Lower leg skin (tissue), 4 donors: ENCODE measurements around the gene SGCA. TPM values are rescaled to one million over a fixed set of nuclear protein-coding genes. Genes with fewer than 3 reads are reported as not detected.

ENCODE experiments used
- DNase-seq, 2 donors: peaks; one replicate each; pipeline ENCODE4 v3.0.0-alpha.2; 2019; ENCODE audit warnings: low spot score in 2 of 2
- H3K4me3 ChIP-seq: fragments of 200-600 bp; sonication (generic); 2 replicates; pipeline ENCODE4 v1.5.1; 2017; ENCODE audit warnings: mild to moderate bottlenecking, low read depth; ENCODE audit not compliant: poor library complexity, severe bottlenecking
- CTCF ChIP-seq, 3 donors: fragments of 450-650 bp; IDR thresholded peaks; one replicate each; pipeline ENCODE4 v1.5.1; 2016; ENCODE audit warnings: antibody characterized with exemption in 3 of 3, mild to moderate bottlenecking in 3 of 3, moderate library complexity in 2 of 3
- POLR2A ChIP-seq, 2 donors: fragments of 450-650 bp; IDR thresholded peaks; one replicate each; pipeline ENCODE4 v1.6.1; 2016 to 2017; ENCODE audit warnings: antibody characterized with exemption in 2 of 2, mild to moderate bottlenecking in 1 of 2, moderate library complexity in 1 of 2
- WGBS, 2 donors: methylation state at CpG; one replicate each; pipeline ENCODE4 v1.1.5; 2018; 5-methylcytosine and 5-hydroxymethylcytosine counted together
- intact Hi-C: fragments of 100-400 bp; cut with DNase I; formaldehyde crosslinking; loops from one replicate; pipeline ENCODE4 v1.15.0; 2023; ENCODE audit warnings: low total_unique reads
- total RNA-seq, 4 donors: library from RNA; depleted of rRNA; stranded (reverse); fragments of >200 nt; gene quantifications; one replicate each; pipeline ENCODE4 v1.1.0, GENCODE V29; 2016

Gene SGCA
- total RNA-seq, 4 donors from 2014 or later: 1.0 to 9.9 (median 5.6) TPM

- no peak for DNase-seq
- no peak for TF ChIP-seq POLR2A (IDR thresholded peaks at IDR 0.05)
- no peak for TF ChIP-seq CTCF (IDR thresholded peaks at IDR 0.05)
- H3K4me3 ChIP-seq: no peak overlapping the region
- WGBS, 2 donors: 42 to 50% methylated on average over 3 of the region's 3 CpGs
- intact Hi-C loops: no loop called here
Observed at GRCh38 chr17:50217591-50217990, 51.8 kb downstream of the SGCA start.

DNA sequence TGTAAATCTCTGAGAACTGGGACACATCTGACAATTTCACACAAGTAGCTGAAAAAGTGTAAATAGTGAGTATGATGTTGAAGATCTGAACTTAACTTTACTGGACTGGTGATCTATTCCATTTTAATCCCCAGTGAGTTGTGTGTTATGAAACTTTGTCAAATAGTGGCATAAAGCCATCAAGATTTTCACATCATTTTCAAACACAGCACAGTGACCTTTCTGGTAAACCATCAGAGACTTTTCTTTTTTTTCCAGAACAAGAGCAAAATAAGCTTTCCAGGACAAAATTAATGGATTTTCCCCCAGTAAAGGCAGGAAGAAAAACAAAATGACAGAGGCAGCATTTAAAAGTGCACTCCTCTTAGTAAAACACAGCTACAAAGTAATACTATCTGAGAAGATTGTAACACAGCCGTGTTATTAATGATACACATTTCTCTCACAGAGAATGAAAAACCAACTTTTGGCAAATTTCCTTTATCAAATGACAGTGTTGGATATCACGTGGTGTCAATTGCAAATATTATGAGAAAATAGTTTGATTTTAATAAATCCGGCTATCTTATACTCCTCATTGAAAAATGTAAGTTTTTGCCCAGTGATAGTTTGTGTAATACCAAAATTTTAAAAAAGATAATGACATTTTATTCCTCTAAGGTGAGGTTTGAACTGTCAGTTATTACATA lies 52.4 kb downstream of the SGCA start:
- TF ChIP-seq POLR2A (IDR thresholded peaks at IDR 0.05) (no peak), CTCF (IDR thresholded peaks at IDR 0.05) (no peak)
- WGBS, 2 donors: 48 to 49% methylated on average over 3 of the region's 3 CpGs
- intact Hi-C loops: no loop called here
- DNase-seq: no peak
- H3K4me3 ChIP-seq: no peak overlapping the region

DNA sequence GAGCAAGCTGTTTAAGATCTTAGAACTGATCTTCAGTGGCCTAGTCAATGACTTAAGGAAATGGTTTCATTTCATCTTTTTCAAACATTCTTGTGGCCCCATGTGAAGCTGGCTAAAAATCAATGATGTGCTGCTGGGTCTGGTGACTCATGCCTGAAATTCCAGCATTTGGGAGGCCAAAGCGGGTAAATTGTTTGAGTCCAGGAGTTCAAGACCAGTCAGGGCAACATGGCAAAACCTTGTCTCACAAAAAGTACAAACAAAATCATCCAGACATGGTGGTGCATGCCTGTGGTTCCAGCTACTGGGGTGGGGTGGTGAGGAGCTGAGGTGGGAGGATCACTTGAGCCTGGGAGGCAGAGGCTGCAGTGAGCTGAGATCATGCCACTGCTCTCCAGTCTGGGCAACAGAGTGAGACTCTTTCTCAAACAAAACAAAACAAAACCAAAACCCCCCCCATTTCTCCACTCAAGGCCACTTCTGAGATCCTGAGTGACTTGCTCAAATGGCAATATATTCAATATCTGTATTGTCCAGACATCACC lies 53.0 kb downstream of the SGCA start:
- WGBS, 2 donors: 33 to 52% methylated on average over 1 of the region's 1 CpG
- peak in 1 of 2 donors; percentile 17 for DNase-seq
- H3K4me3 ChIP-seq: no peak overlapping the region
- TF ChIP-seq POLR2A (IDR thresholded peaks at IDR 0.05) (no peak), CTCF (IDR thresholded peaks at IDR 0.05) (no peak)
- intact Hi-C loops: no loop called here

DNA sequence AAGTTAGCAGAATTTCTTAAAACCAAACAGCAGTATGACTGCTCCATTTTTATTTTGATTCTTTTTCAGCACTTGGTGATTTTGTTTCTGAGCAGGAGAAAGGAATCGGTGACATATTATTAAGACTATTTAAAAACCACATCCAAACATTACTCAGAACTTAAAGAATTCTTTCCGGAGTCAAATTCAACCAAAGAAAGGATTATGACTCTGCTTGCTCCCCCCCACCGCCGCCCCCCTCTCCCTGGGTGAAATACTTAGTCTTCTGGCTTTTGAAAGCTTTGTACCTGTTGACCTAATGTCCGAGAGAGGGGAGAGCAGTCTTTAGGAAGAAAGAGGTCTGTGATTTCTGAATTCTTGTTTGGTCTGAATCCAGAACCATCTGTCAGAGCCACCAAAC lies 53.5 kb downstream of the SGCA start:
- no peak overlapping the region for H3K4me3 ChIP-seq
- intact Hi-C loops: no loop called here
- WGBS, 2 donors: 55 to 61% methylated on average over 5 of the region's 5 CpGs
- no peak for TF ChIP-seq POLR2A (IDR thresholded peaks at IDR 0.05)
- TF ChIP-seq CTCF (IDR thresholded peaks at IDR 0.05): no peak
- no peak for DNase-seq

DNA sequence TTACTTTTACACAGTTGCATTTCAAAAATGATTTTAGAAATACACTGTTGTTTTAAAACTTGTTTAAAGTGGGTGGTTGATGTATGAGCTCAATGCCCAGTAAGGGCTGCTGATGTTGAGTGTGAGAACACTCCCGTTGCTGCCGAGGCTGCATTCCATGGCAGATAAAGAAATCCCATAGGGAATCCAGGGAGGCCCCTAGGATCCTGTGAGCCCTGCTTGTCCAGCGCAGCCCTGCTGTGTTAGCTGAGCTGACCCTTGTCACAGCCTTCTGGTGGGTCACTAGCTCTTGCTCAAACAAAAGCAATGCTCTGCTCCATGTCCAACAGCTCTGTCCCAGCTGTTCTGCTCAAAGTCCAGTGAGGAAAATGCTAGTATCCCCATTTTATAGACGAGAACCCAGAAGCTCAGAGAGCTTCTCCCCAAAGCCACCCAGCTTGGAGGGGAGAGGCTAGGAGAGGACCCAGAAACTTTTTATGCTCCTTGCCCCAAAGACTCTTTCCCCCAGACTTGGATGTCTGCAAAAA lies 54.2 kb downstream of the SGCA start:
- no peak for TF ChIP-seq CTCF (IDR thresholded peaks at IDR 0.05)
- no peak for TF ChIP-seq POLR2A (IDR thresholded peaks at IDR 0.05)
- WGBS, 2 donors: 57 to 70% methylated on average over 4 of the region's 4 CpGs
- intact Hi-C loops: no loop called here
- DNase-seq: no peak
- no peak overlapping the region for H3K4me3 ChIP-seq
